MG63 (cell line): ENCODE results near the gene GNB1. TPM values are rescaled to one million over a fixed set of nuclear protein-coding genes. Genes with fewer than 3 reads are reported as not detected.

Source experiments
- DNase-seq: peaks from one replicate; pipeline ENCODE4 v3.0.0-alpha.2; 2020
- H3K27me3 ChIP-seq: fragments of 250-450 bp; sonication (Bioruptor Pico); 2 replicates; pipeline ENCODE4 v1.5.1; 2020; ENCODE audit warnings: mild to moderate bottlenecking, moderate library complexity
- H3K36me3 ChIP-seq: fragments of 250-450 bp; sonication (Bioruptor Pico); 2 replicates; pipeline ENCODE4 v1.5.1; 2020; ENCODE audit warnings: mild to moderate bottlenecking, moderate library complexity
- H3K4me3 ChIP-seq: fragments of 250-450 bp; sonication (Bioruptor Pico); 2 replicates; pipeline ENCODE4 v1.5.1; 2020; ENCODE audit warnings: mild to moderate bottlenecking, moderate library complexity
- H3K9me3 ChIP-seq: fragments of 250-450 bp; sonication (Bioruptor Pico); 2 replicates; pipeline ENCODE4 v1.5.1; 2020; ENCODE audit warnings: mild to moderate bottlenecking, moderate library complexity
- total RNA-seq: library from RNA; depleted of rRNA; stranded (reverse); fragments of >200 nt; shearing (Covaris generic); gene quantifications from 2 replicates; pipeline ENCODE4 v1.2.3, GENCODE V29; 2014; ENCODE audit warnings: low replicate concordance

Gene GNB1
- total RNA-seq, 1 experiment from 2014 or later, result 327 TPM

- Histone ChIP-seq H3K9me3 (no peaks in the 10 kb centered on the region), H3K27me3 (no peaks in the 10 kb centered on the region), H3K36me3 (peaks cover 73% of the 10 kb centered on the region), H3K4me3 (no peak overlapping the region)
- no peak for DNase-seq
These were observed 58.7 kb downstream of the GNB1 start for GRCh38 chr1:1832166-1832565.

- H3K4me3 ChIP-seq, result no peak overlapping the region
- peaks cover 69% of the 10 kb centered on the region for H3K36me3 ChIP-seq
- no peaks in the 10 kb centered on the region for H3K9me3 ChIP-seq
- DNase-seq, result no peak
- no peaks in the 10 kb centered on the region for H3K27me3 ChIP-seq
These were observed 63.6 kb downstream of the GNB1 start for GRCh38 chr1:1827089-1827848.

- Histone ChIP-seq H3K9me3 (no peaks in the 10 kb centered on the region), H3K36me3 (peaks cover 69% of the 10 kb centered on the region), H3K27me3 (no peaks in the 10 kb centered on the region), H3K4me3 (no peak overlapping the region)
- no peak for DNase-seq
These were observed 64.4 kb downstream of the GNB1 start for GRCh38 chr1:1826356-1827088.

GRCh38 chr1:1825217-1825616 is 65.7 kb downstream of the GNB1 start:
- Histone ChIP-seq H3K36me3 (peaks cover 63% of the 10 kb centered on the region), H3K4me3 (no peak overlapping the region), H3K27me3 (no peaks in the 10 kb centered on the region), H3K9me3 (no peaks in the 10 kb centered on the region)
- DNase-seq, result no peak

- Histone ChIP-seq H3K36me3 (peaks cover 69% of the 10 kb centered on the region), H3K4me3 (no peak overlapping the region), H3K27me3 (no peaks in the 10 kb centered on the region), H3K9me3 (no peaks in the 10 kb centered on the region)
- DNase-seq, result no peak
These were observed 71.1 kb downstream of the GNB1 start for GRCh38 chr1:1819762-1820161.

GRCh38 chr1:1817221-1817620 is 73.7 kb downstream of the GNB1 start:
- no peaks in the 10 kb centered on the region for H3K9me3 ChIP-seq

GRCh38 chr1:1815606-1816281 is 75.1 kb downstream of the GNB1 start:
- H3K36me3 ChIP-seq, result peaks cover 62% of the 10 kb centered on the region
- no peaks in the 10 kb centered on the region for H3K27me3 ChIP-seq
- no peaks in the 10 kb centered on the region for H3K9me3 ChIP-seq
- H3K4me3 ChIP-seq, result no peak overlapping the region
- DNase-seq, result no peak

More at GRCh38 chr1:1817221-1817620, 73.7 kb downstream of the GNB1 start:
- no peaks in the 10 kb centered on the region for H3K27me3 ChIP-seq
- no peak overlapping the region for H3K4me3 ChIP-seq
- H3K36me3 ChIP-seq, result peaks cover 65% of the 10 kb centered on the region
- no peak for DNase-seq

GRCh38 chr1:1809489-1809888 is 81.4 kb downstream of the GNB1 start:
- DNase-seq, result no peak

GRCh38 chr1:1808206-1808605 is 82.7 kb downstream of the GNB1 start:
- Histone ChIP-seq H3K9me3 (no peaks in the 10 kb centered on the region), H3K4me3 (no peak overlapping the region), H3K36me3 (peaks cover 70% of the 10 kb centered on the region), H3K27me3 (no peaks in the 10 kb centered on the region)
- DNase-seq, result no peak

More at GRCh38 chr1:1809489-1809888, 81.4 kb downstream of the GNB1 start:
- peaks cover 71% of the 10 kb centered on the region for H3K36me3 ChIP-seq
- H3K9me3 ChIP-seq, result no peaks in the 10 kb centered on the region
- H3K27me3 ChIP-seq, result no peaks in the 10 kb centered on the region
- no peak overlapping the region for H3K4me3 ChIP-seq

- Histone ChIP-seq H3K27me3 (no peaks in the 10 kb centered on the region), H3K36me3 (peaks cover 76% of the 10 kb centered on the region), H3K4me3 (no peak overlapping the region), H3K9me3 (no peaks in the 10 kb centered on the region)
- no peak for DNase-seq
These were observed 84.0 kb downstream of the GNB1 start for GRCh38 chr1:1806890-1807289.

- no peak for DNase-seq
- Histone ChIP-seq H3K27me3 (no peaks in the 10 kb centered on the region), H3K4me3 (no peak overlapping the region), H3K9me3 (no peaks in the 10 kb centered on the region), H3K36me3 (peaks cover 88% of the 10 kb centered on the region)
These were observed 86.6 kb downstream of the GNB1 start for GRCh38 chr1:1804301-1804700.

GRCh38 chr1:1802871-1803270 is 88.0 kb downstream of the GNB1 start:
- H3K36me3 ChIP-seq, result peaks cover 89% of the 10 kb centered on the region
- no peak for DNase-seq
- H3K4me3 ChIP-seq, result no peak overlapping the region

GRCh38 chr1:1799716-1800115 is 91.2 kb downstream of the GNB1 start:
- Histone ChIP-seq H3K27me3 (no peaks in the 10 kb centered on the region), H3K36me3 (peaks cover 95% of the 10 kb centered on the region), H3K9me3 (no peaks in the 10 kb centered on the region), H3K4me3 (no peak overlapping the region)
- no peak for DNase-seq

More at GRCh38 chr1:1802871-1803270, 88.0 kb downstream of the GNB1 start:
- Histone ChIP-seq H3K9me3 (no peaks in the 10 kb centered on the region), H3K27me3 (no peaks in the 10 kb centered on the region)

- no peaks in the 10 kb centered on the region for H3K9me3 ChIP-seq
- H3K36me3 ChIP-seq, result peaks cover 94% of the 10 kb centered on the region
- no peak overlapping the region for H3K4me3 ChIP-seq
- no peak for DNase-seq
- H3K27me3 ChIP-seq, result no peaks in the 10 kb centered on the region
These were observed 93.1 kb downstream of the GNB1 start for GRCh38 chr1:1797731-1798341.

- no peak for DNase-seq
- Histone ChIP-seq H3K4me3 (no peak overlapping the region), H3K36me3 (peaks cover 91% of the 10 kb centered on the region), H3K9me3 (no peaks in the 10 kb centered on the region), H3K27me3 (no peaks in the 10 kb centered on the region)
These were observed 94.4 kb downstream of the GNB1 start for GRCh38 chr1:1796466-1796865.

GRCh38 chr1:1794999-1795398 is 95.9 kb downstream of the GNB1 start:
- H3K36me3 ChIP-seq, result peaks cover 91% of the 10 kb centered on the region
- H3K27me3 ChIP-seq, result no peaks in the 10 kb centered on the region
- no peak overlapping the region for H3K4me3 ChIP-seq
- DNase-seq, result no peak
- H3K9me3 ChIP-seq, result no peaks in the 10 kb centered on the region
